H9 (cell line): ENCODE measurements around the gene KLRC3. TPM values are rescaled to one million over a fixed set of nuclear protein-coding genes. Genes with fewer than 3 reads are reported as not detected.

Experiments
- DNase-seq: peaks from one replicate; pipeline ENCODE4 v3.0.0-alpha.2; 2017
- H2AFZ ChIP-seq: one replicate; pipeline ENCODE4 v1.6.1; 2013; ENCODE audit warnings: mild to moderate bottlenecking, low read length, control low read depth, moderate library complexity
- H2AK5ac ChIP-seq: 2 replicates; pipeline ENCODE4 v1.6.1; 2013; ENCODE audit warnings: low read length, control low read depth, mixed read lengths; ENCODE audit not compliant: insufficient read length
- H2BK120ac ChIP-seq: one replicate; pipeline ENCODE4 v1.6.1; 2013; ENCODE audit warnings: low read depth, mild to moderate bottlenecking, low read length, control low read depth, inconsistent platforms; ENCODE audit not compliant: poor library complexity, severe bottlenecking
- H2BK12ac ChIP-seq: 2 replicates; pipeline ENCODE4 v1.6.1; 2013; ENCODE audit warnings: low read length, control low read depth, mixed read lengths, low read depth; ENCODE audit not compliant: insufficient read length
- H2BK15ac ChIP-seq: 2 replicates; pipeline ENCODE4 v1.6.1; 2013; ENCODE audit warnings: low read depth, low read length, control low read depth
- H2BK20ac ChIP-seq: one replicate; pipeline ENCODE4 v1.6.1; 2013; ENCODE audit warnings: low read depth, mild to moderate bottlenecking, low read length, control low read depth, inconsistent platforms; ENCODE audit not compliant: poor library complexity, severe bottlenecking
- H2BK5ac ChIP-seq: 2 replicates; pipeline ENCODE4 v1.6.1; 2013; ENCODE audit warnings: low read length, control low read depth, mixed read lengths; ENCODE audit not compliant: insufficient read length
- H3K14ac ChIP-seq: 2 replicates; pipeline ENCODE4 v1.6.1; 2013; ENCODE audit warnings: low read length, control low read depth; ENCODE audit not compliant: insufficient read depth
- H3K18ac ChIP-seq: 2 replicates; pipeline ENCODE4 v1.6.1; 2013; ENCODE audit warnings: low read depth, mild to moderate bottlenecking, mixed read lengths, low read length, control low read depth; ENCODE audit not compliant: insufficient read length
- H3K23ac ChIP-seq: 2 replicates; pipeline ENCODE4 v1.6.1; 2013; ENCODE audit warnings: low read length, control low read depth, mixed read lengths, low read depth; ENCODE audit not compliant: insufficient read length
- H3K23me2 ChIP-seq: 2 replicates; pipeline ENCODE4 v1.6.1; 2013; ENCODE audit warnings: low read depth, mild to moderate bottlenecking, mixed read lengths, low read length, control low read depth; ENCODE audit not compliant: insufficient read length, poor library complexity, severe bottlenecking
- H3K27ac ChIP-seq: 2 replicates; pipeline ENCODE4 v1.5.1; 2013; ENCODE audit warnings: low read length, control low read depth, mixed read lengths, low read depth; ENCODE audit not compliant: insufficient read length
- H3K27me3 ChIP-seq: 2 replicates; pipeline ENCODE4 v1.6.1; 2013; ENCODE audit warnings: low read length, control low read depth, inconsistent platforms; ENCODE audit not compliant: insufficient read depth
- H3K4ac ChIP-seq: 2 replicates; pipeline ENCODE4 v1.6.1; 2013; ENCODE audit warnings: low read depth, mild to moderate bottlenecking, control low read depth, inconsistent platforms, low read length, moderate library complexity
- H3K4me1 ChIP-seq: 2 replicates; pipeline ENCODE4 v1.6.1; 2013; ENCODE audit warnings: low read length, control low read depth, inconsistent platforms; ENCODE audit not compliant: insufficient read depth
- H3K4me2 ChIP-seq: 2 replicates; pipeline ENCODE4 v1.6.1; 2013; ENCODE audit warnings: low read length, control low read depth, mixed read lengths; ENCODE audit not compliant: insufficient read length, insufficient read depth
- H3K56ac ChIP-seq: 2 replicates; pipeline ENCODE4 v1.6.1; 2013; ENCODE audit warnings: low read depth, mild to moderate bottlenecking, mixed read lengths, low read length, control low read depth; ENCODE audit not compliant: insufficient read length
- H3K79me1 ChIP-seq: 2 replicates; pipeline ENCODE4 v1.6.1; 2013; ENCODE audit warnings: low read depth, mild to moderate bottlenecking, moderate library complexity, low read length, control low read depth, inconsistent platforms; ENCODE audit not compliant: insufficient read depth, poor library complexity, severe bottlenecking
- H3K79me2 ChIP-seq: 2 replicates; pipeline ENCODE4 v1.6.1; 2013; ENCODE audit warnings: low read length, control low read depth, inconsistent platforms; ENCODE audit not compliant: insufficient read depth
- H3K9ac ChIP-seq: 2 replicates; pipeline ENCODE4 v1.6.1; 2013; ENCODE audit warnings: low read length, control low read depth, mixed read lengths; ENCODE audit not compliant: insufficient read length; ENCODE audit errors: extremely low read depth
- H3K9me3 ChIP-seq: one replicate; pipeline ENCODE4 v1.6.1; 2013; ENCODE audit warnings: low read depth, low read length, inconsistent platforms; ENCODE audit not compliant: control insufficient read depth
- H3T11ph ChIP-seq: one replicate; pipeline ENCODE4 v1.6.1; 2013; ENCODE audit warnings: mild to moderate bottlenecking, low read length, control low read depth, inconsistent platforms
- H4K20me1 ChIP-seq: one replicate; pipeline ENCODE4 v1.6.1; 2013; ENCODE audit not compliant: control insufficient read depth, insufficient read length, insufficient read depth
- H4K5ac ChIP-seq: 2 replicates; pipeline ENCODE4 v1.6.1; 2013; ENCODE audit warnings: low read depth, mild to moderate bottlenecking, mixed read lengths, low read length, control low read depth; ENCODE audit not compliant: insufficient read length
- H4K8ac ChIP-seq: replicated peaks from 2 replicates; pipeline ENCODE4 v1.6.1; 2013; ENCODE audit warnings: low read length, control low read depth, mixed read lengths, low read depth; ENCODE audit not compliant: insufficient read length
- H4K91ac ChIP-seq: 2 replicates; pipeline ENCODE4 v1.6.1; 2013; ENCODE audit warnings: low read depth, mild to moderate bottlenecking, moderate library complexity, mixed read lengths, low read length, control low read depth; ENCODE audit not compliant: insufficient read length
- H3K27ac Mint-ChIP-seq, 3 experiments: 2 replicates in 2 of 3; 3 replicates in 1 of 3; pipeline ENCODE4 v1.8.0; 2020 to 2021; ENCODE audit warnings: mixed read lengths in 3 of 3, mild to moderate bottlenecking in 1 of 3, moderate library complexity in 1 of 3
- H3K27me3 Mint-ChIP-seq: 2 replicates; pipeline ENCODE4 v1.8.0; 2021; ENCODE audit warnings: low read depth, mild to moderate bottlenecking, moderate library complexity, mixed read lengths
- H3K36me3 Mint-ChIP-seq, 3 experiments: 2 replicates in 2 of 3; 3 replicates in 1 of 3; pipeline ENCODE4 v1.8.0; 2020 to 2021; ENCODE audit warnings: low read depth in 3 of 3, mixed read lengths in 3 of 3; ENCODE audit not compliant: insufficient read depth in 1 of 3
- H3K4me1 Mint-ChIP-seq, 2 experiments: 2 replicates each; pipeline ENCODE4 v1.8.0; 2020; ENCODE audit warnings: mixed read lengths in 2 of 2
- H3K4me3 Mint-ChIP-seq, 2 experiments: 2 replicates in 1 of 2; 3 replicates in 1 of 2; pipeline ENCODE4 v1.8.0; 2020 to 2021; ENCODE audit warnings: mild to moderate bottlenecking in 2 of 2, mixed read lengths in 2 of 2, moderate library complexity in 1 of 2
- H3K9me3 Mint-ChIP-seq, 2 experiments: 2 replicates in 1 of 2; 3 replicates in 1 of 2; pipeline ENCODE4 v1.8.0; 2020; ENCODE audit warnings: mild to moderate bottlenecking in 2 of 2, mixed read lengths in 2 of 2, moderate library complexity in 1 of 2
- total RNA-seq: library from RNA; stranded (reverse); gene quantifications from 2 replicates; pipeline ENCODE4 v1.2.1, GENCODE V29; 2021
- TF ChIP-seq, protein P1 (sequence below): fragments of 200-600 bp; sonication (generic); conservative IDR thresholded peaks from 3 replicates; pipeline ENCODE4 v1.8.0; 2021; ENCODE audit warnings: antibody characterized with exemption, mild to moderate bottlenecking

KLRC3 gene
- total RNA-seq, 1 experiment from 2014 or later, result not detected

DNA sequence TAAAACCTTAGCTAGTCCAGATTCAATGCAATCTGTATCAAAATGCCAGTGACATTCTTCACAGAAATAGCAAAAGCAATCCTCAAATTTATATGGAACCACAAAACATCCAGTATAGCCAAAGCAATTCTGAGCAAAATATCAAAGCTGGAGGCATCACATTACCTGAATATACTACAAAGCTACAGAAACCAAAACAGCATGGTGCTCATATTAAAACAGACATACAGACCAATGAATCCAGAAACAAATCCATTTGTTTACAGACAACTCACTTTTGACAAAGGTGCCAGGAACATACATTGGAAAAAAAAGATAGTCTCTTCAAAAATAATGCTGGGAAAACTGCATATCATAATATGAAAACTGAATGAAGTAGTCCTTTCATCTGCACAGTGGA is 15.6 kb downstream of the KLRC3 start:
- no peak overlapping the region for H3K4ac ChIP-seq
- no peak overlapping the region for H2BK12ac ChIP-seq
- no peak overlapping the region for H3K56ac ChIP-seq
- Mint-ChIP-seq H3K27ac (no peak overlapping the region), H3K27me3 (no peaks in the 10 kb centered on the region), H3K4me1 (peaks cover 5 to 7% of the 10 kb centered on the region in 2 experiments), H3K36me3 (no peaks in the 10 kb centered on the region), H3K9me3 (no peaks in the 10 kb centered on the region; a peak in 1 of 5 replicates), H3K4me3 (no peak overlapping the region)
- H3K27me3 ChIP-seq, result no peaks in the 10 kb centered on the region
- no peak overlapping the region for H3K14ac ChIP-seq
- H3T11ph ChIP-seq, result no peak overlapping the region
- H2AK5ac ChIP-seq, result no peak overlapping the region
- no peaks in the 10 kb centered on the region for H4K20me1 ChIP-seq
- no peak overlapping the region for H4K91ac ChIP-seq
- H2AFZ ChIP-seq, result no peak overlapping the region
- H2BK15ac ChIP-seq, result no peak overlapping the region
- no peak overlapping the region for H2BK120ac ChIP-seq
- no peak overlapping the region for H3K27ac ChIP-seq
- no peak overlapping the region for H4K8ac ChIP-seq
- H3K79me2 ChIP-seq, result no peaks in the 10 kb centered on the region
- no peaks in the 10 kb centered on the region for H3K23me2 ChIP-seq
- no peak for DNase-seq
- no peak overlapping the region for H2BK5ac ChIP-seq
- H4K5ac ChIP-seq, result no peak overlapping the region
- H2BK20ac ChIP-seq, result no peak overlapping the region
- H3K23ac ChIP-seq, result no peak overlapping the region
- H3K9me3 ChIP-seq, result no peaks in the 10 kb centered on the region
- TF ChIP-seq, protein P1, sequence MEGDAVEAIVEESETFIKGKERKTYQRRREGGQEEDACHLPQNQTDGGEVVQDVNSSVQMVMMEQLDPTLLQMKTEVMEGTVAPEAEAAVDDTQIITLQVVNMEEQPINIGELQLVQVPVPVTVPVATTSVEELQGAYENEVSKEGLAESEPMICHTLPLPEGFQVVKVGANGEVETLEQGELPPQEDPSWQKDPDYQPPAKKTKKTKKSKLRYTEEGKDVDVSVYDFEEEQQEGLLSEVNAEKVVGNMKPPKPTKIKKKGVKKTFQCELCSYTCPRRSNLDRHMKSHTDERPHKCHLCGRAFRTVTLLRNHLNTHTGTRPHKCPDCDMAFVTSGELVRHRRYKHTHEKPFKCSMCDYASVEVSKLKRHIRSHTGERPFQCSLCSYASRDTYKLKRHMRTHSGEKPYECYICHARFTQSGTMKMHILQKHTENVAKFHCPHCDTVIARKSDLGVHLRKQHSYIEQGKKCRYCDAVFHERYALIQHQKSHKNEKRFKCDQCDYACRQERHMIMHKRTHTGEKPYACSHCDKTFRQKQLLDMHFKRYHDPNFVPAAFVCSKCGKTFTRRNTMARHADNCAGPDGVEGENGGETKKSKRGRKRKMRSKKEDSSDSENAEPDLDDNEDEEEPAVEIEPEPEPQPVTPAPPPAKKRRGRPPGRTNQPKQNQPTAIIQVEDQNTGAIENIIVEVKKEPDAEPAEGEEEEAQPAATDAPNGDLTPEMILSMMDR, result no peak
- no peak overlapping the region for H3K18ac ChIP-seq
- no peaks in the 10 kb centered on the region for H3K4me1 ChIP-seq
- H3K9ac ChIP-seq, result no peak overlapping the region
- no peak overlapping the region for H3K4me2 ChIP-seq
- H3K79me1 ChIP-seq, result no peaks in the 10 kb centered on the region
